Heart left ventricle (tissue), 16 donors: ENCODE data around the gene DENND4C. TPM values are rescaled to one million over a fixed set of nuclear protein-coding genes. Genes with fewer than 3 reads are reported as not detected.
"Not testable (repeated sequence)": the region's sequence is repeated elsewhere in the genome, so short reads cannot be mapped to it uniquely, and the experiment has no call there.

Experiments
- ATAC-seq, 4 donors: fragments of 200-7000 bp; cut with Tn5 transposase; one replicate each; pipeline ENCODE4 v1.9.1; 2020 to 2022; ENCODE audit warnings: moderate library complexity in 4 of 4, mild to moderate bottlenecking in 3 of 4, moderate number of reproducible peaks in 1 of 4
- DNase-seq, 5 donors: peaks; one replicate each; pipeline ENCODE4 v3.0.0-alpha.2; 2020
- H3K27ac ChIP-seq, 12 donors: fragments of 200-600 bp; sonication (generic) in 4 of 12; one replicate each; pipeline versions ENCODE4 v1.5.0 to v1.8.0; 2016 to 2022; ENCODE audit warnings: mild to moderate bottlenecking in 2 of 12
- H3K27me3 ChIP-seq, 9 donors: fragments of 200-600 bp; sonication (generic) in 2 of 9; one replicate each; pipeline versions ENCODE4 v1.5.1 to v1.8.0; 2016 to 2022; ENCODE audit warnings: mild to moderate bottlenecking in 3 of 9
- H3K36me3 ChIP-seq, 9 donors: fragments of 200-600 bp; sonication (generic) in 2 of 9; one replicate each; pipeline versions ENCODE4 v1.5.0 to v1.8.0; 2018 to 2022; ENCODE audit warnings: mild to moderate bottlenecking in 2 of 9
- H3K4me1 ChIP-seq, 12 donors: fragments of 200-600 bp; sonication (generic) in 4 of 12; one replicate each; pipeline versions ENCODE4 v1.5.0 to v1.8.0; 2016 to 2022; ENCODE audit warnings: mild to moderate bottlenecking in 3 of 12
- H3K4me3 ChIP-seq, 12 donors: fragments of 200-600 bp; sonication (generic) in 4 of 12; one replicate each; pipeline versions ENCODE4 v1.5.0 to v1.8.0; 2017 to 2022; ENCODE audit warnings: mild to moderate bottlenecking in 9 of 12, moderate library complexity in 4 of 12
- H3K9me3 ChIP-seq, 12 donors: fragments of 200-600 bp; sonication (generic) in 4 of 12; one replicate each; pipeline versions ENCODE4 v1.5.0 to v1.8.0; 2016 to 2022; ENCODE audit warnings: mild to moderate bottlenecking in 1 of 12
- CTCF ChIP-seq, 12 donors: fragments of 200-600 bp; sonication (generic) in 4 of 12; IDR thresholded peaks; one replicate each; pipeline versions ENCODE4 v1.5.0 to v1.8.0; 2018 to 2022; ENCODE audit warnings: antibody characterized with exemption in 12 of 12, mild to moderate bottlenecking in 5 of 12
- POLR2A ChIP-seq, 2 donors: fragments of 450-650 bp; IDR thresholded peaks; one replicate each; pipeline ENCODE4 v1.6.1; 2017; ENCODE audit warnings: antibody characterized with exemption in 2 of 2, mild to moderate bottlenecking in 2 of 2, moderate library complexity in 2 of 2
- WGBS, 4 donors: extraction: QIAGEN DNeasy Blood & Tissue Kit in 2 of 4; methylation state at CpG; one replicate each; pipeline versions ENCODE4 v1.1.5 to v1.1.7; 2013 to 2018; 5-methylcytosine and 5-hydroxymethylcytosine counted together
- intact Hi-C, 10 donors: fragments of 100-400 bp; cut with DNase I; formaldehyde crosslinking; loops; one replicate each; pipeline versions ENCODE4 v1.11.1 to v1.14.2; 2022
- polyA plus RNA-seq, 2 donors: library from polyadenylated mRNA; stranded (reverse); fragments of 200-250 nt; gene quantifications; one replicate each; pipeline ENCODE4 v1.2.3, GENCODE V29; 2013
- total RNA-seq, 9 donors: library from RNA; depleted of rRNA in 2 of 9; stranded (reverse); fragments of >200 nt in 2 of 9; fragmentation: NEBNext Ultra II Directional in 3 of 9; extraction: Animal tissue kit (Norgen Biotek cat#: 25700) in 3 of 9; gene quantifications; one replicate each; pipeline versions ENCODE4 v1.1.0 to v1.2.4, GENCODE V29; 2016 to 2023
- donor health status: ischemic (EF 13 %, LVEDD 7.1; RV severe dilation, severe dysfunction).
- donor health status: healthy with polysubstance abuse.
- donor health status: DM: no; HTN: yes; CAD: no.
- donor health status: DM: no; HTN: no; CAD: no.
- donor health status: ischemic (EF 25% LVEDD 6.9; RV normal size, moderate dysfunction).
- donor health status: ischemic (EF 25% LVEDD 5.7; RV mildly dilated, moderate dysfunction).
- donor health status: healthy.
- donor health status: DM: yes; HTN: yes; CAD: no.
- donor health status: ischemic (EF 35%, LVEDD 5.7; RV mildly dilated, moderate dysfunction).
- donor health status: nonischemic (EF 11% LVEDD 7.7; RV severe dilation, severe dysfunction).
- donor health status: DM: yes; HTN: yes; CAD: no.
- donor health status: PGD.
- donor health status: ischemic (EF 29% LVEDD 5.4; RV normal size, mild dysfunction).
- donor health status: nonischemic (EF 23%, LVEDD 6.1; RV moderate dilation, normal function).

DENND4C gene
- total and polyA plus RNA-seq, 11 donors = 5.4 to 36.9 (median 22.8) TPM

GRCh38 chr9:19385786-19386501, 155.5 kb downstream of the DENND4C start:
- Histone ChIP-seq H3K27me3 (no peaks in the 10 kb centered on the region), H3K9me3 (no peaks in the 10 kb centered on the region), H3K4me3 (no peak overlapping the region), H3K27ac (peak overlapping the region in 1 of 12 donors; percentile 22), H3K36me3 (no peaks in the 10 kb centered on the region), H3K4me1 (peaks cover 0 to 3% (median 0%) of the 10 kb centered on the region in 12 donors)
- intact Hi-C loops = loop anchor here in 1 of 10 donors (10.0 kb wide), 1 partner anchor 281 kb away; the partner anchor contains the start of gene HAUS6
- ATAC-seq (no peak), DNase-seq (no peak)
- 88 to 93% (median 91%) methylated on average over 6 of the region's 6 CpGs for WGBS, 4 donors
- TF ChIP-seq CTCF (IDR thresholded peaks at IDR 0.05) (no peak), POLR2A (IDR thresholded peaks at IDR 0.05) (no peak)

- H3K27ac ChIP-seq = peak overlapping the region in 1 of 12 donors; percentile 22
- no peaks in the 10 kb centered on the region for H3K36me3 ChIP-seq
- TF ChIP-seq CTCF (IDR thresholded peaks at IDR 0.05) = no peak
- TF ChIP-seq POLR2A (IDR thresholded peaks at IDR 0.05) = no peak
- no peaks in the 10 kb centered on the region for H3K27me3 ChIP-seq
- H3K4me3 ChIP-seq = no peak overlapping the region
- intact Hi-C loops = loop anchor here in 1 of 10 donors (10.0 kb wide), 1 partner anchor 282 kb away; the partner anchor contains the start of gene HAUS6
- no peaks in the 10 kb centered on the region for H3K4me1 ChIP-seq
- H3K9me3 ChIP-seq = no peaks in the 10 kb centered on the region
- WGBS, 4 donors = 42 to 71% (median 60%) methylated on average over 2 of the region's 2 CpGs
- DNase-seq = no peak
- no peak for ATAC-seq
Measured at GRCh38 chr9:19386502-19387044, 156.1 kb downstream of the DENND4C start.

- DNase-seq = no peak
- H3K27ac ChIP-seq = no peak overlapping the region
- H3K9me3 ChIP-seq = no peaks in the 10 kb centered on the region
- H3K4me1 ChIP-seq = no peaks in the 10 kb centered on the region
- H3K27me3 ChIP-seq = no peaks in the 10 kb centered on the region
- no peaks in the 10 kb centered on the region for H3K36me3 ChIP-seq
- no peak overlapping the region for H3K4me3 ChIP-seq
- TF ChIP-seq CTCF (IDR thresholded peaks at IDR 0.05) = no peak
- TF ChIP-seq POLR2A (IDR thresholded peaks at IDR 0.05) = no peak
- intact Hi-C loops = loop anchor here in 1 of 10 donors (10.0 kb wide), 1 partner anchor 283 kb away; the partner anchor contains the start of gene HAUS6
- ATAC-seq = no peak
- WGBS, 4 donors = 55 to 84% (median 66%) methylated on average over 2 of the region's 2 CpGs
Measured at GRCh38 chr9:19387317-19387716, 156.8 kb downstream of the DENND4C start.

GRCh38 chr9:19389539-19389938, 159.0 kb downstream of the DENND4C start:
- H3K9me3 ChIP-seq, H3K36me3 ChIP-seq, H3K27ac ChIP-seq, ATAC-seq, H3K4me1 ChIP-seq, H3K27me3 ChIP-seq, H3K4me3 ChIP-seq, DNase-seq: not testable (repeated sequence)
- intact Hi-C loops = loop anchor here in 1 of 10 donors (10.0 kb wide), 1 partner anchor 285 kb away; the partner anchor contains the start of gene HAUS6
- WGBS, 4 donors = 95 to 98% (median 98%) methylated on average over 4 of the region's 4 CpGs
